Measurements from ENCODE around the gene NUDT4.
"Not testable (repeated sequence)": the region's sequence is repeated elsewhere in the genome, so short reads cannot be mapped to it uniquely, and the experiment has no call there.

NUDT4 gene

GRCh38 chr12:93369505-93369904, 8.2 kb upstream of the NUDT4 start:
- DNase-seq, result no peak

GRCh38 chr12:93370947-93371346, 6.8 kb upstream of the NUDT4 start:
- DNase-seq, result no peak

- no peak for DNase-seq
These were observed 3.6 kb upstream of the NUDT4 start for GRCh38 chr12:93373961-93374656.

GRCh38 chr12:93375906-93376305, 1.8 kb upstream of the NUDT4 start:
- no peak for DNase-seq

GRCh38 chr12:93376436-93377251, 1.1 kb upstream of the NUDT4 start:
- DNase-seq, result no peak

GRCh38 chr12:93378196-93378997, 672 bp downstream of the NUDT4 start:
- peak; percentile 60 for DNase-seq

- no peak for DNase-seq
These were observed 1.2 kb downstream of the NUDT4 start for GRCh38 chr12:93378998-93379325.

- DNase-seq, result no peak
These were observed 1.7 kb downstream of the NUDT4 start for GRCh38 chr12:93379326-93379980.

- DNase-seq, result no peak
These were observed 2.2 kb downstream of the NUDT4 start for GRCh38 chr12:93379981-93380361.

- DNase-seq, result no peak
These were observed 2.9 kb downstream of the NUDT4 start for GRCh38 chr12:93380480-93381121.

- no peak for DNase-seq
These were observed 3.6 kb downstream of the NUDT4 start for GRCh38 chr12:93381161-93381975.

GRCh38 chr12:93381976-93382437, 4.3 kb downstream of the NUDT4 start:
- DNase-seq, result not testable (repeated sequence)

GRCh38 chr12:93387780-93388179, 10.1 kb downstream of the NUDT4 start:
- DNase-seq, result no peak

GRCh38 chr12:93390031-93390430, 12.3 kb downstream of the NUDT4 start:
- no peak for DNase-seq

- DNase-seq, result no peak
These were observed 13.0 kb downstream of the NUDT4 start for GRCh38 chr12:93390549-93391297.

- no peak for DNase-seq
These were observed 15.7 kb downstream of the NUDT4 start for GRCh38 chr12:93393425-93393824.

GRCh38 chr12:93397412-93397811, 19.7 kb downstream of the NUDT4 start:
- DNase-seq, result no peak

GRCh38 chr12:93399183-93399863, 21.6 kb downstream of the NUDT4 start:
- DNase-seq, result not testable (repeated sequence)

GRCh38 chr12:93402333-93403311, 24.9 kb downstream of the NUDT4 start:
- no peak for DNase-seq

Measured in CD4-positive, alpha-beta T cell treated with Interleukin-12 subunit alpha and Interleukin-12 subunit beta, for 1 hour (primary cell).